Upper lobe of right lung (tissue), 1 donor: ENCODE measurements around the gene TOR4A. TPM values are rescaled to one million over a fixed set of nuclear protein-coding genes. Genes with fewer than 3 reads are reported as not detected.

Source experiments
- ATAC-seq: fragments of 200-7000 bp; cut with Tn5 transposase; one replicate; pipeline ENCODE4 v1.9.1; 2020; ENCODE audit warnings: mild to moderate bottlenecking, moderate library complexity
- DNase-seq: peaks from one replicate; pipeline ENCODE4 v3.0.0-alpha.2; 2020
- H3K27ac ChIP-seq: fragments of 200-600 bp; one replicate; pipeline ENCODE4 v1.8.0; 2022
- H3K27me3 ChIP-seq: fragments of 200-600 bp; one replicate; pipeline ENCODE4 v1.8.0; 2022; ENCODE audit warnings: mild to moderate bottlenecking
- H3K36me3 ChIP-seq: fragments of 200-600 bp; one replicate; pipeline ENCODE4 v1.8.0; 2022
- H3K4me1 ChIP-seq: fragments of 200-600 bp; one replicate; pipeline ENCODE4 v1.8.0; 2022
- H3K4me3 ChIP-seq: fragments of 200-600 bp; one replicate; pipeline ENCODE4 v1.8.0; 2022; ENCODE audit warnings: mild to moderate bottlenecking
- H3K9me3 ChIP-seq: fragments of 200-600 bp; one replicate; pipeline ENCODE4 v1.8.0; 2022
- CTCF ChIP-seq: fragments of 200-600 bp; IDR thresholded peaks from one replicate; pipeline ENCODE4 v1.8.0; 2022; ENCODE audit warnings: antibody characterized with exemption
- intact Hi-C: fragments of 100-400 bp; cut with DNase I; formaldehyde crosslinking; loops from one replicate; pipeline ENCODE4 v1.11.0; 2022
- total RNA-seq: library from RNA; stranded (reverse); fragmentation: NEBNext Ultra II Directional; extraction: Animal tissue kit (Norgen Biotek cat#: 25700); gene quantifications from one replicate; pipeline ENCODE4 v1.2.1, GENCODE V29; 2021
- donor health status: DM: no; HTN: yes; CAD: no; lungs with severe emphysema.

The TOR4A gene
- total RNA-seq, 1 donor from 2014 or later: 27.4 TPM

DNA sequence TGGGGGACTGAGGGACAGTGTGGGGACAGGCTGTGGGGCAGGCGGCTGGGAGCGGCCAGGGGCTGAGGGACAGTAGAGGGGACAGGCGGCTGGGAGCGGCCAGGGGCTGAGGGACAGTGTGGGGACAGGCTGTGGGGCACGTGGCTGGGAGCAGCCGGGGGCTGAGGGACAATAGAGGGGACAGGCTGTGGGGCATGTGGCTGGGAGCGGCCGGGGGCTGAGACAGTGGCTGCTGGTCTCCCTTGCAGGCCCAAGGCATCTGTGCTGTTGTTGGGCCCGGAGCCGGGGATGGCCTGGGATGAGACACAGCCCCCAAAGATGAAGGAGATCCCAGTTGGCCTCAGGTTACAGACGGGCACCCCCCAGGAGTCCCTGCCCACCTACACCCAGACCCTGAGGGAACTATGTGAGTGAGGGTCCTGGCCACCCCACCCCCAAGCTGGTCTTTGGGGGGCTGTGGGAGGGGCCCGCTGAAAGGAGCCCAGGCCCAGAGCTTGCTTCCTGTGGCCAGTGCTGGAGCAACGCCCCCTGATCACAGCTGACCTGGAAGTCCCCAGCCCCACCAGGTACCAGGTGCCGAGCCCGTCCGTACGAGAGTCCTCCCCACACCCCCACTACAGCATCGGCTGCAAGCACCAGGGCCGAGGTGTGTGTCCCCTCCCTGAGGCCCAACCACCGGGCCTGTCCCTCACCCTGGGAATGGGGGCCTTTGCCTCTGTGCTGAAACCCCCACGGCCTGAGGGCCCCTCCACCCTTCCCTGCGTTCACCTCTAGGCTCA lies 25.8 kb upstream of the TOR4A start:
- H3K4me1 ChIP-seq: peaks cover 20% of the 10 kb centered on the region
- no peaks in the 10 kb centered on the region for H3K9me3 ChIP-seq
- peaks cover 5% of the 10 kb centered on the region for H3K36me3 ChIP-seq
- DNase-seq: no peak
- no peak overlapping the region for H3K27ac ChIP-seq
- no peak for ATAC-seq
- intact Hi-C loops: no loop called here
- no peak overlapping the region for H3K4me3 ChIP-seq
- no peaks in the 10 kb centered on the region for H3K27me3 ChIP-seq
- no peak for TF ChIP-seq CTCF

DNA sequence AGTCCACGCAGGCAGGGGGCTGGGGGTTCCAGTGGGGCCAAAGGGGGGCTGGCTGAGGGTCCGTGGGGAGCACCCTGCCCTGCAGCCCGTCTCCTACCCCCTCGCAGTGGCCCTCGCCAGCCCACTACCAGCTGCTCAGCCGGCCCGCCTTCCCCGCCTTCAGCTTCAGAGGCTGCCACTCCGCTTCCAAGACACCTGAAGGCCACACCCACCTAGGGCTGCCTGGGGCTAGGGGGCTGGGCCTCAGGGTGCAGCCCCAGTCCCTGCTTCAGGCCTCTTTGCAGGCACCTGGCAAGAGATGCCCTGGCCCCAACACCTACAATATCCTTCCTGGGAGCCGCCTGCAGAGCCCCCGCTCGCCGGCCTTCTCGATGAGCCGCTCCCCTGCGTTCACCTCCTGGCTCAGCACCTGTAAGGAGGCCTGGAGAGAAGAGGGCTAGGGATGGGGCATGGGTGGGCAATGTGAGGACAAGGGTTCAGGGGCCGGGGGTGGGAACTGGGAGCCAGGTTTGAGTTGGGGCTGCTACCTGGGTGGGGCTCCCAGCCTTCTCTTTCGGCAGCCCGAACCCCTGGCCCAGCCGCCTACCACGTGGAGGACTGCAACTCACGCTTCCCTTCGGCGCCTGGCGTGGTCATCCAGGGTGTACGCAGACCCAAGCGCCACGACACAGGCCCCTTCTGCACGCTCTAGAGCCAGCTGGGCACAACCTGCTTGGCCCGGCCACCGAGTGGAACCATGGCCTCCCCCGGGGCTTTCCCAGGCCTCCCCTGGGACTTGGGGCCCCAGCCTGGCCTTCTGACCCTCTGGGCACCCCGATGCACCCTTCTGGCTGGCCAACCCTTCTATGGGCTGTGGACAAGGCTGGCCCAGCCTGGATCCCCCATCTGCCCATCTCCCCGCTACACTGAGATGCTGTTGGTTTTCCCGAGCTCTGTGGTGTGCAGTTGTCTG lies 24.7 kb upstream of the TOR4A start:
- H3K9me3 ChIP-seq: no peaks in the 10 kb centered on the region
- H3K4me1 ChIP-seq: peaks cover 16% of the 10 kb centered on the region
- ATAC-seq (no peak), DNase-seq (no peak)
- H3K4me3 ChIP-seq: no peak overlapping the region
- no peaks in the 10 kb centered on the region for H3K27me3 ChIP-seq
- TF ChIP-seq CTCF: no peak
- H3K27ac ChIP-seq: no peak overlapping the region
- intact Hi-C loops: no loop called here
- H3K36me3 ChIP-seq: peaks cover 10% of the 10 kb centered on the region

- Histone ChIP-seq H3K27me3 (no peaks in the 10 kb centered on the region), H3K4me3 (peak overlapping the region; percentile 86), H3K27ac (peak overlapping the region; percentile 75), H3K36me3 (peaks cover 21% of the 10 kb centered on the region), H3K4me1 (peaks cover 16% of the 10 kb centered on the region), H3K9me3 (no peaks in the 10 kb centered on the region)
- ATAC-seq (no peak), DNase-seq (no peak)
- no peak for TF ChIP-seq CTCF
- intact Hi-C loops: no loop called here
Measured at GRCh38 chr9:137253717-137254623, 23.6 kb upstream of the TOR4A start.

DNA sequence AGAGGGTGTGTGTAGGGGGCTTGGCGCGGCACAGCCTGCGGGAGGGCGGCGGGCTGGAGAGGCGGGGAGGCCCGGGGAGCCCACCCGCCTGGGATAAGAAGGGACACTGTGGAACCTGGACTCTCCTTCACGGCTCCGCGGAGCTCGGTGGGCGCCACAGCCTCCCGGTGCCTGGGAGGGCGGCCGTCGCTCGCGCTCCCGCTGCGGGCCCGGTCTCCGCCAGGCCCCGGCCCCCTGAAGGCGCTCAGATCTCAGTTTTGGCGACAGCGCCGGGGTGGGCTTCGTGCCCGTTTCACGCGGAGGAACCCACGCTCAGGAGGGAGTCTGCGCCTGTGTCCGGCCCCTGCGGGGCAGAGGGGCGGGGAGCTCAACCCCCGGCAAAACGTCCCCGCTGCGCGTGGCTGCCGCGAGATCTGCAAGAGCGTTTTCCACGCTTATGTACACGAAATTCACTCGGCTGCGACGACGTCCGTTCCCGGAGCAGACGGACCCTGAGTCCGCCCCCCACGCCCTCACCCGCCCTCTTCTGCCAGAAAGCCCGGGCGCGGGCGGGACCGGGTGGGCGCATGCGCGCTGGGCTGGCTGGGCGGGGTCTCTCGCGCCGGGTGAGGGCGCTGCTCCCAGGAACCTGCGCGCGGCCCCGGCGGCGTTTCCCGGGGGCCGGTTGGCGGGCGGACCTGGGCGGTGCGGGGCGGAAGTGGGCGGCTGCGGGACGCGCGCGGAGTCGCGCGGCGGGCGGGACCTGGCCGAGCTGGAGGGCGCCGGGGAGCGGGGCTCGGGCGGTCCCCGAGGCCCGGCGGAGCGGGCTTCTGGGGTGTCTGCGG lies 22.7 kb upstream of the TOR4A start, which contains the start of gene NELFB:
NELFB (plus strand) TSS at position 704 of the 824 bp plus-strand sequence.
- Histone ChIP-seq H3K9me3 (no peaks in the 10 kb centered on the region), H3K27ac (peak within 1 kb of the TSS; percentile 75), H3K4me3 (peak within 1 kb of the TSS; percentile 86), H3K36me3 (peaks cover 27% of the 10 kb centered on the region), H3K4me1 (peaks cover 16% of the 10 kb centered on the region), H3K27me3 (no peaks in the 10 kb centered on the region)
- no peak for TF ChIP-seq CTCF
- ATAC-seq: peak; percentile 94
- intact Hi-C loops: no loop called here
- peak; percentile 97 for DNase-seq
